Transverse colon (tissue), 4 donors: ENCODE results near the gene DGKZ. TPM values are rescaled to one million over a fixed set of nuclear protein-coding genes. Genes with fewer than 3 reads are reported as not detected.

ENCODE experiments used
- DNase-seq: peaks from one replicate; pipeline ENCODE4 v3.0.0-alpha.2; 2019
- H3K27ac ChIP-seq, 4 donors: fragments of 200-600 bp; sonication (generic); 2 replicates each; pipeline ENCODE4 v1.5.1; 2016 to 2018; ENCODE audit warnings: inconsistent platforms in 4 of 4
- H3K27me3 ChIP-seq: fragments of 200-600 bp; sonication (generic); 2 replicates; pipeline ENCODE4 v1.5.1; 2017; ENCODE audit warnings: inconsistent platforms
- H3K36me3 ChIP-seq, 4 donors: fragments of 200-600 bp; sonication (generic); 2 replicates each; pipeline ENCODE4 v1.5.1; 2017 to 2019; ENCODE audit warnings: inconsistent platforms in 4 of 4
- H3K4me1 ChIP-seq, 4 donors: fragments of 200-600 bp; sonication (generic); 2 replicates each; pipeline ENCODE4 v1.5.1; 2017 to 2020; ENCODE audit warnings: inconsistent platforms in 4 of 4
- H3K4me3 ChIP-seq, 4 donors: fragments of 200-600 bp; sonication (generic); 1 replicate in 1 of 4; 2 replicates in 3 of 4; pipeline versions ENCODE4 v1.5.1 to v1.6.1; 2017 to 2019; ENCODE audit warnings: inconsistent platforms in 4 of 4
- H3K9me3 ChIP-seq, 2 donors: fragments of 200-600 bp; sonication (generic); 2 replicates each; pipeline ENCODE4 v1.5.1; 2017 to 2019; ENCODE audit warnings: inconsistent platforms in 2 of 2
- EP300 ChIP-seq: sonication (generic); formaldehyde crosslinking; IDR thresholded peaks from one replicate; pipeline ENCODE4 v1.6.1; 2017; ENCODE audit warnings: antibody characterized with exemption, low read depth
- POLR2A ChIP-seq: fragments of 450-650 bp; IDR thresholded peaks from one replicate; pipeline ENCODE4 v1.6.1; 2016; ENCODE audit warnings: antibody characterized with exemption, mild to moderate bottlenecking, moderate library complexity
- POLR2AphosphoS5 ChIP-seq, 3 donors: sonication (generic); formaldehyde crosslinking; IDR thresholded peaks; one replicate each; pipeline ENCODE4 v1.6.1; 2016; ENCODE audit warnings: antibody characterized with exemption in 3 of 3
- WGBS, 2 donors: methylation state at CpG; one replicate each; pipeline ENCODE4 v1.1.5; 2018; ENCODE audit warnings: low coverage in 1 of 2; 5-methylcytosine and 5-hydroxymethylcytosine counted together
- in situ Hi-C, 4 donors: fragments of 200-750 bp; cut with MboI; loops; one replicate each; pipeline versions ENCODE4 v1.15.0 to v1.15.1; 2017; ENCODE audit warnings: low sequenced_read_pairs in 3 of 4, low pct_ligation_motif_present in 1 of 4, low pct_unique_long_range_greater_than_20kb in 1 of 4
- intact Hi-C: fragments of 100-400 bp; cut with DNase I; formaldehyde crosslinking; loops from one replicate; pipeline ENCODE4 v1.15.1; 2023; ENCODE audit warnings: low total_unique reads
- total RNA-seq, 4 donors: library from RNA; depleted of rRNA; stranded (reverse); fragments of >200 nt; gene quantifications; one replicate each; pipeline ENCODE4 v1.1.0, GENCODE V29; 2016
- TF ChIP-seq, protein P1 (sequence below), 5 experiments: fragments of 200-600 bp in 3 of 5; fragments of 450-650 bp in 2 of 5; sonication (generic) in 3 of 5; IDR thresholded peaks; 1 replicate in 2 of 5; 2 replicates in 3 of 5; pipeline ENCODE4 v1.5.1; 2016 to 2017; ENCODE audit warnings: antibody characterized with exemption in 5 of 5, inconsistent platforms in 3 of 5, mild to moderate bottlenecking in 2 of 5, moderate library complexity in 1 of 5

DGKZ gene
- total RNA-seq, 4 donors from 2014 or later, result 56.4 to 105 (median 67.7) TPM

DNA sequence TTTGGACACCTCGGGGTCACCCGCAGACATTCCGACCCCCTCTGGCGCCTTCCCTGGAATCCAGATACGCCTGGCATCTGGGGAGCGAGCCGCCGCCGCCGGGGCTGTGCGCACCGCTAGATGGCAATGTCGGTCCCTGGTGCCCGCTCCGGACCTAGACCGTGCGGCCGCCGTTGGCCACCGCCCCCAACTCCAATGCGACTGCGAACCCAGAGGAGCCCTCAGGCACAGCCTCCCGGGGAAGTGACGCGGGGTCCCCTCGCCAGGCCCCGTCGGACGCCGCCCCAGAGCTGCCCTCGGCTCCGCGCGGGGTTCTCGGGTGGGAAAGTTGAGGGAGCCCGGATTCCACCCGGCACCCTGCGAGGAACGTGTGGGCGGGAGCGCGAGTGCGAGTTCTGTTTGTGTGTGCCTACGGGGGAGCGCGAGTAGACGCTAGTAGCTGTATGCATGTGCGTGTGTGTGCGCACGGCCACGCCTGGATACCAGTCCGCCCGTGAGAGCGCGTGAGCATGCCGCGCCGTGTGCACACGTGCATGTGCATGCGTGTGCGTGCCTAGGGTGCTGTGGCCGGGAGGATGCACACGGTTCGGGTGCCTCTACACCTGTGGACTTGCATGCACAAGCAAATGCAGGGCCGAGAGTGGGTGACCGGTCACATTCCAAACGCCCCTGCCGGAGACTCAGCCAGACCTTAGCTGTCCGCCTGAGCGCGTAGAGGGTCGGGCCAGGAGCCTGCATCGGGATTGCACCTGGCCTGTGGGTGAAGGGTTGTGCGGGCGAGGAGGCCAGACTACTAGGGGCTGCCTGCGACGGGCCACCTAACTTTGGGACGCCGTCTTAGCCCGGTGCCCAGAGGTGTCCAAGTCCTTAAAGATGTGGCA is 42.4 kb downstream of the DGKZ start:
- WGBS, 2 donors, result 4% methylated on average over 56 of the region's 80 CpGs; no CpG with 5 or more reads in 1 of the 2 donors

DNA sequence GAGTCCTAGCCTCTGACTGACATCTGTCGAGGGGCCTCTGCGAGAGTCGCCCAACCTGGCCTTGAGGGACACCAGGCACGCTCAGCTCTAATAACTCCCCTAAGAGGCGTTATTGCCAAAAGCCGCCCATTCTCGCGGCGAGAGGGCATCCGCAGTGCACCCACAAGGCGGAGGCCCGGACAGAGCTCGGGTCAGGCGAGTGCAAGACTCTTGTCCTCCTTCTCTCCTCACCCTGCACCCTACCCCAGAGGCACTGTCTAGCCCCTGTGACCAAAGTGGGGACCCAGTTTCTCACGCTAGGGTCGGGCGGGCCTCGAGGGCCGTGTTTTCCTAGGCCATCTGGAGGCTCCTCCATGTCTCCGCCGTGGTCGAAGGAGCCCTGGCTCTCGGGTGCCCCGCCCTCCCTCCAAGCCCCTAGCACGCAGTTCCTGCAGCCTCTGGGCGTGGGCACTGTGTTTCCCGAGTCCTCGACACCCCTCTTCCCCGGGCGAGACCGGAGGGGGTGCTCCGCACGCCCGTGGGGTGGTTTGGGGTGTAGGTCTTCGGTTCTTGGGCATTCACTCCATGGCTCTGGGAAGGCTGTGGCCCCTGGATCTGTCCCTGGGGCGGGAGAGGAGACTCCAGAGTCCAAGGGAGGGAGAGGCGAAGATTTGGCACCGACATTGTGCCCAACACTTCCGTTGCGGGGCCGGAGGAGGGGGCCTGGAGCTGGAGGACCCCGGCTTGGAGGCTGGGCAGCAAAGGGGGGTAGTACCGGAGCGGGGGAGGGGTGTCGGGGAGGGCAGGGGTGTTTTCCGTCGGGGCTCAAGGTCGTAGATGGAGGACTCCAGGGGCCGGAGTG is 43.3 kb downstream of the DGKZ start:
- no peak overlapping the region for H3K27ac ChIP-seq
- H3K9me3 ChIP-seq, result no peaks in the 10 kb centered on the region
- peak overlapping the region in 1 of 4 donors; percentile 52 for H3K4me3 ChIP-seq
- no peak for DNase-seq
- H3K4me1 ChIP-seq, result peaks cover 6 to 40% (median 40%) of the 10 kb centered on the region in 4 donors
- intact Hi-C loops, result loop anchor here (10.0 kb wide), 1 partner anchor 144 kb away; no protein-coding TSS in a partner anchor
- TF ChIP-seq EP300, result no peak
- no peak for TF ChIP-seq POLR2A
- TF ChIP-seq POLR2AphosphoS5 (IDR thresholded peaks at IDR 0.05), result no peak
- TF ChIP-seq, protein P1, sequence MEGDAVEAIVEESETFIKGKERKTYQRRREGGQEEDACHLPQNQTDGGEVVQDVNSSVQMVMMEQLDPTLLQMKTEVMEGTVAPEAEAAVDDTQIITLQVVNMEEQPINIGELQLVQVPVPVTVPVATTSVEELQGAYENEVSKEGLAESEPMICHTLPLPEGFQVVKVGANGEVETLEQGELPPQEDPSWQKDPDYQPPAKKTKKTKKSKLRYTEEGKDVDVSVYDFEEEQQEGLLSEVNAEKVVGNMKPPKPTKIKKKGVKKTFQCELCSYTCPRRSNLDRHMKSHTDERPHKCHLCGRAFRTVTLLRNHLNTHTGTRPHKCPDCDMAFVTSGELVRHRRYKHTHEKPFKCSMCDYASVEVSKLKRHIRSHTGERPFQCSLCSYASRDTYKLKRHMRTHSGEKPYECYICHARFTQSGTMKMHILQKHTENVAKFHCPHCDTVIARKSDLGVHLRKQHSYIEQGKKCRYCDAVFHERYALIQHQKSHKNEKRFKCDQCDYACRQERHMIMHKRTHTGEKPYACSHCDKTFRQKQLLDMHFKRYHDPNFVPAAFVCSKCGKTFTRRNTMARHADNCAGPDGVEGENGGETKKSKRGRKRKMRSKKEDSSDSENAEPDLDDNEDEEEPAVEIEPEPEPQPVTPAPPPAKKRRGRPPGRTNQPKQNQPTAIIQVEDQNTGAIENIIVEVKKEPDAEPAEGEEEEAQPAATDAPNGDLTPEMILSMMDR (IDR thresholded peaks at IDR 0.05), result no peak
- WGBS, 2 donors, result 5% methylated on average over 38 of the region's 49 CpGs; no CpG with 5 or more reads in 1 of the 2 donors
- H3K36me3 ChIP-seq, result no peaks in the 10 kb centered on the region
- H3K27me3 ChIP-seq, result peaks cover 68% of the 10 kb centered on the region
- in situ Hi-C loops, result loop anchor here in 3 of 4 donors (10.0 to 25.0 kb wide), 2 partner anchors 144 to 147 kb away; no protein-coding TSS in a partner anchor

More for the DNA sequence above, 42.4 kb downstream of the DGKZ start:
- Histone ChIP-seq H3K36me3 (no peaks in the 10 kb centered on the region), H3K27me3 (peaks cover 69% of the 10 kb centered on the region), H3K4me3 (peak overlapping the region in 3 of 4 donors; percentile 7 to 49 (median 27)), H3K27ac (no peak overlapping the region), H3K4me1 (peaks cover 6 to 40% (median 40%) of the 10 kb centered on the region in 4 donors), H3K9me3 (no peaks in the 10 kb centered on the region)
- no peak for TF ChIP-seq POLR2AphosphoS5 (IDR thresholded peaks at IDR 0.05)
- TF ChIP-seq, protein P1 (IDR thresholded peaks at IDR 0.05), result peak; percentile 67 to 80 (median 76)
- TF ChIP-seq POLR2A, result no peak
- TF ChIP-seq EP300, result no peak
- peak; percentile 68 for DNase-seq
- in situ Hi-C loops, result loop anchor here in 3 of 4 donors (10.0 to 25.0 kb wide), 2 partner anchors 145 to 148 kb away; no protein-coding TSS in a partner anchor
- intact Hi-C loops, result loop anchor here (10.0 kb wide), 1 partner anchor 145 kb away; no protein-coding TSS in a partner anchor

DNA sequence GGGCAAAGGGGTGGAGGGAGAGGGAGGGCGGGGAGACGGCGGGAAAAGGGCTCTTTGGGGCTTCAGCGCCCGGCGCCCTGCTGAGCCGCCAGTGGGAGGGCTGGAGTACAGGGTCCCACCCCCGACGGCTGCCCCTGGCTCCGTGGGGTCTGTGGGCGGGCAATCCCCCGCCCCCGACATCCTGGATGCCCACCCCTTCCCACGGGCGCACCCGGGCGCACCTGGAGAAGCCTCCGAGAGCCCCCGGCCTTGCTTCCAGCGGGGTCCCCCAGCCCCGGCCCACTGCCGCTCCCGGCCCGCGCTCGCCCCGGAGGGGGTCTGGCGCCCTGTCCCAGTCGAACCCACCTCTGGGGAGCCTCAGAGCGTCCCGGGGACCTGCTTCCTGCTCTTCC is 43.9 kb downstream of the DGKZ start:
- Histone ChIP-seq H3K36me3 (no peaks in the 10 kb centered on the region), H3K4me3 (peak overlapping the region in 3 of 4 donors; percentile 32 to 52 (median 45)), H3K4me1 (peaks cover 6 to 40% (median 40%) of the 10 kb centered on the region in 4 donors), H3K9me3 (no peaks in the 10 kb centered on the region), H3K27me3 (peaks cover 63% of the 10 kb centered on the region), H3K27ac (no peak overlapping the region)
- TF ChIP-seq EP300 (no peak), POLR2A (no peak), POLR2AphosphoS5 (IDR thresholded peaks at IDR 0.05) (no peak)
- TF ChIP-seq, protein P1 (IDR thresholded peaks at IDR 0.05), result no peak
- no peak for DNase-seq
- 1% methylated on average over 25 of the region's 31 CpGs; no CpG with 5 or more reads in 1 of the 2 donors for WGBS, 2 donors
- intact Hi-C loops (loop anchor here (10.0 kb wide), 1 partner anchor 144 kb away; no protein-coding TSS in a partner anchor), in situ Hi-C loops (loop anchor here in 3 of 4 donors (10.0 to 25.0 kb wide), 2 partner anchors 144 to 146 kb away; no protein-coding TSS in a partner anchor)
